CD4-positive, alpha-beta T cell treated with Interferon gamma for 1 hour (primary cell): ENCODE data around the gene AMBRA1.
A peak's percentile ranks its signal among the peaks of the same experiment; 100 is the strongest.

Source experiments
- DNase-seq: peaks from one replicate; pipeline ENCODE4 v3.0.0-alpha.2; 2020

Gene AMBRA1

GRCh38 chr11:46391578-46392420 lies 202.0 kb downstream of the AMBRA1 start, which contains the start of gene CHRM4:
Gene CHRM4 (minus strand): TSS chr11:46391776. CDS start chr11:46386557, 5,219 bp downstream.
- no peak for DNase-seq

GRCh38 chr11:46391186-46391577 lies 202.6 kb downstream of the AMBRA1 start:
- no peak for DNase-seq

GRCh38 chr11:46390331-46391171 lies 203.3 kb downstream of the AMBRA1 start:
- no peak for DNase-seq

GRCh38 chr11:46389450-46390330 lies 204.1 kb downstream of the AMBRA1 start:
- DNase-seq, result peak; percentile 20

GRCh38 chr11:46388619-46389449 lies 205.0 kb downstream of the AMBRA1 start:
- DNase-seq, result no peak

- no peak for DNase-seq
These were observed 205.8 kb downstream of the AMBRA1 start for GRCh38 chr11:46387919-46388618.

- DNase-seq, result no peak
These were observed 206.4 kb downstream of the AMBRA1 start for GRCh38 chr11:46387456-46387855.

GRCh38 chr11:46386674-46387073 lies 207.1 kb downstream of the AMBRA1 start:
- DNase-seq, result no peak

- no peak for DNase-seq
These were observed 207.7 kb downstream of the AMBRA1 start for GRCh38 chr11:46386005-46386578.

- DNase-seq, result no peak
These were observed 208.4 kb downstream of the AMBRA1 start for GRCh38 chr11:46385169-46386004.

- no peak for DNase-seq
These were observed 209.7 kb downstream of the AMBRA1 start for GRCh38 chr11:46383974-46384701.

- DNase-seq, result no peak
These were observed 210.4 kb downstream of the AMBRA1 start for GRCh38 chr11:46383404-46383758.

- no peak for DNase-seq
These were observed 211.0 kb downstream of the AMBRA1 start for GRCh38 chr11:46382646-46383403.

- no peak for DNase-seq
These were observed 211.8 kb downstream of the AMBRA1 start for GRCh38 chr11:46381819-46382645.

- no peak for DNase-seq
These were observed 212.6 kb downstream of the AMBRA1 start, which contains the start of gene MDK for GRCh38 chr11:46381048-46381818. Gene MDK (plus strand): TSS chr11:46381669. CDS start chr11:46382058, 389 bp downstream.

GRCh38 chr11:46380340-46381047 lies 213.3 kb downstream of the AMBRA1 start:
- peak; percentile 40 for DNase-seq
